Measurements from ENCODE around the gene GALNT11.

- no peak for TF ChIP-seq CTCF (conservative IDR thresholded peaks at IDR 0.05; ENCODE audit: low read depth, low read length)
- no peak for TF ChIP-seq RCOR1 (IDR thresholded peaks at IDR 0.05; ENCODE audit: insufficient replicate concordance, low read length)
- TF ChIP-seq MAFK (IDR thresholded peaks at IDR 0.05; ENCODE audit: low read depth, low read length) = no peak
These were observed 108.3 kb downstream of the GALNT11 start for GRCh38 chr7:152133804-152134203.

Data from IMR-90 (cell line).